ENCODE data around the gene COX18. TPM values are rescaled to one million over a fixed set of nuclear protein-coding genes. Genes with fewer than 3 reads are reported as not detected.

Gene COX18
- total RNA-seq, 1 donor from 2014 or later, result 16.8 TPM

- H3K9me3 Mint-ChIP-seq, result no peaks in the 10 kb centered on the region
- no peak for TF ChIP-seq CTCF (conservative IDR thresholded peaks at IDR 0.05)
- H3K4me1 Mint-ChIP-seq (ENCODE audit: unreplicated experiment), result no peaks in the 10 kb centered on the region
- H3K27me3 Mint-ChIP-seq, result no peaks in the 10 kb centered on the region
- peaks cover 25% of the 10 kb centered on the region for H3K36me3 Mint-ChIP-seq
- DNase-seq (ENCODE audit: extremely low spot score, unreplicated experiment), result no peak
- H3K4me3 Mint-ChIP-seq, result no peak overlapping the region
- no peak overlapping the region for H3K27ac Mint-ChIP-seq
Measured at GRCh38 chr4:73053974-73054480, 15.5 kb downstream of the COX18 start.

DNA sequence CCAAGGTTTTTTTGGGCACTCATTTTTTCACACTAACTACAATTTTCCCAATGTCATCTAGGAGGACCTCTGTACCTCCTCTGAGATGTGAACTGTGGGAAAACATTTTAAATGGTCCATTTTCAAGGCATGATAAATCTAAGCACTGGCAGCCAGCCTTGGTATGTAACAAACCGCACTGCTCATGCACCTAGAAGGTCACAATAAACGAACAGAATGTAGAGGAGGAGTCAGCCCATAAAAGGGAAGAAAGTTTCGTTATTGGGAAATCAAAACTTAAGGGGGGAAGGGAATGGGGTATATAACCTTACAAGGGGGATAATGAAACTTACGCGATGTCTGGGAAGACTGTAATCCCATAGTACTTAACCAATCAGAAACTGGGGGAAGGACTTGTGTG is 16.4 kb downstream of the COX18 start:
- no peak for TF ChIP-seq CTCF (conservative IDR thresholded peaks at IDR 0.05)
- H3K4me1 Mint-ChIP-seq (ENCODE audit: unreplicated experiment), result no peaks in the 10 kb centered on the region
- H3K27me3 Mint-ChIP-seq, result no peaks in the 10 kb centered on the region
- no peak for DNase-seq (ENCODE audit: extremely low spot score, unreplicated experiment)
- peaks cover 16% of the 10 kb centered on the region for H3K36me3 Mint-ChIP-seq
- no peak overlapping the region for H3K27ac Mint-ChIP-seq
- H3K9me3 Mint-ChIP-seq, result no peaks in the 10 kb centered on the region
- no peak overlapping the region for H3K4me3 Mint-ChIP-seq

DNA sequence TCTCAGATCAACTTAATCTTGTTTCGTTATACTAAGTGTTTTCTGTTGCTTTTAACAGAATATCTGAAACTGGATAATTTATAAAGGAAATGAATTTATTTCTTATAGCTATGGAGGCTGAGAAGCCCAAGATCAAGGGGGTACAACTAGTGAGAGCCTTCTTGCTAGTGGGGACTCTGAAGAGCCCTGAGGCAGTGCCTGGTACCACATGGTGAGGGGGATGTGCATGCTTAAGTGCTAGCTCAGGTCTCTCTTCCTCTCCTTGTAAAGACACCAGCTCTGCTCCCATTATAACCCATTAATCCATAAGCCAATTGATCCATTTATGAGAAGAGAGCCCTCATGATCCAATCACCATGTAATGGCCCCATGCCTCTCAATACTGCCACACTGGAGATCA is 17.9 kb downstream of the COX18 start:
- Mint-ChIP-seq H3K4me1 (ENCODE audit: unreplicated experiment) (no peaks in the 10 kb centered on the region), H3K36me3 (peaks cover 14% of the 10 kb centered on the region), H3K27ac (no peak overlapping the region), H3K4me3 (no peak overlapping the region), H3K27me3 (no peaks in the 10 kb centered on the region), H3K9me3 (no peaks in the 10 kb centered on the region)
- no peak for TF ChIP-seq CTCF (conservative IDR thresholded peaks at IDR 0.05)
- no peak for DNase-seq (ENCODE audit: extremely low spot score, unreplicated experiment)

DNA sequence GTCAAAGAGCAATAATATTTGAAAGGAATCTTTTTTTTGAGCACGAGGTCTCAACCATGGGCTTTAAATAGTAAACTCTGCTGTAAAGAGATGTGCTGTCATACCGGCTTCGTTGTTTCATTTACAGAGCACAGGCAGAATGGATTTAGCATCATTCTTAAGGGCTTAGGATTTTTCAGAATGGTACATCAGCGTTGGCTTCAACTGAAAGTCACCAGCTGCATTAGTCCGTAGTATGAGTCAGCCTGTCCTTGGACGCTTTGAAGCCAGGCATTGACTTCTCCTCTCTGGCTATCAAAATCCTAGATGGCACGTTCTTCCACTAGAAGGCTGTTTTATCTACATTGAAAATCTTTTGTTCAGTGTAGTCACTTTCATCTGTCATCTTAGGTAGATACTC is 23.6 kb downstream of the COX18 start:
- Mint-ChIP-seq H3K9me3 (peaks cover 4% of the 10 kb centered on the region), H3K27ac (no peak overlapping the region), H3K36me3 (no peaks in the 10 kb centered on the region), H3K27me3 (no peaks in the 10 kb centered on the region), H3K4me3 (no peak overlapping the region), H3K4me1 (ENCODE audit: unreplicated experiment) (no peaks in the 10 kb centered on the region)
- no peak for DNase-seq (ENCODE audit: extremely low spot score, unreplicated experiment)
- no peak for TF ChIP-seq CTCF (conservative IDR thresholded peaks at IDR 0.05)

- H3K4me3 Mint-ChIP-seq, result no peak overlapping the region
- peaks cover 10% of the 10 kb centered on the region for H3K9me3 Mint-ChIP-seq
- H3K4me1 Mint-ChIP-seq (ENCODE audit: unreplicated experiment), result no peaks in the 10 kb centered on the region
- peaks cover 4% of the 10 kb centered on the region for H3K27me3 Mint-ChIP-seq
- no peak for DNase-seq (ENCODE audit: extremely low spot score, unreplicated experiment)
- no peak overlapping the region for H3K27ac Mint-ChIP-seq
- TF ChIP-seq CTCF (conservative IDR thresholded peaks at IDR 0.05), result no peak
- H3K36me3 Mint-ChIP-seq, result no peaks in the 10 kb centered on the region
Measured at GRCh38 chr4:73037057-73037456, 32.5 kb downstream of the COX18 start.

DNA sequence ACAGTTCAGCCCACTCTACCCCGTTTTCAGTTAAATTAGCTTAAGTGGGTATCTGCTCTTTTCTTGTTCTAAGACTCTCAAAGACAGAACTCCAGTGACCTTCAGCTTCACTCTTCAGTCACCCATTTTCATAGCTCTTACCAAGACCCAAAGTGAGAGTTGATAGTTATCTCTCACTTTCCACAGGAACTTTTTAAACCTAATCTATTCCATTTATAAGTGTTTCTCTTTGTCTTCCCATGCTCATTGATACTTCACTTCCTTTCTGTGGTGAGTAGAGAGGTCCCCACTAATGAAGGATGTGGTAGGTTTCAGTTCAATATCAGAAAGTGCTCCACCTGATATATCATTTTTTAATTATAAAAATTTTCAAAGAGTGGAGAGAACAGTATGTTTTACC is 33.4 kb downstream of the COX18 start:
- Mint-ChIP-seq H3K27me3 (peaks cover 4% of the 10 kb centered on the region), H3K36me3 (no peaks in the 10 kb centered on the region), H3K4me3 (no peak overlapping the region), H3K9me3 (peaks cover 10% of the 10 kb centered on the region), H3K4me1 (ENCODE audit: unreplicated experiment) (no peaks in the 10 kb centered on the region), H3K27ac (no peak overlapping the region)
- DNase-seq (ENCODE audit: extremely low spot score, unreplicated experiment), result no peak
- no peak for TF ChIP-seq CTCF (conservative IDR thresholded peaks at IDR 0.05)
